Activated CD4-positive, CD25-positive, alpha-beta regulatory T cell treated with anti-CD3 and anti-CD28 coated beads, Interleukin-2, amount 50 U/mL, for 72 hours (primary cell): Measurements from ENCODE around the gene ABCD1.
"Not testable (repeated sequence)": the region's sequence is repeated elsewhere in the genome, so short reads cannot be mapped to it uniquely, and the experiment has no call there.

Experiments used
- DNase-seq: peaks from one replicate; pipeline ENCODE4 v3.0.0; 2021

Gene ABCD1

GRCh38 chrX:153736071-153736820 lies 11.6 kb downstream of the ABCD1 start:
- no peak for DNase-seq

GRCh38 chrX:153736871-153737441 lies 12.3 kb downstream of the ABCD1 start:
- DNase-seq: no peak

GRCh38 chrX:153738056-153738605 lies 13.5 kb downstream of the ABCD1 start:
- no peak for DNase-seq

GRCh38 chrX:153739754-153740486 lies 15.3 kb downstream of the ABCD1 start:
- no peak for DNase-seq

- DNase-seq: no peak
These were observed 16.1 kb downstream of the ABCD1 start for GRCh38 chrX:153740631-153741222.

GRCh38 chrX:153741446-153741845 lies 16.8 kb downstream of the ABCD1 start:
- no peak for DNase-seq

- not testable (repeated sequence) for DNase-seq
These were observed 17.5 kb downstream of the ABCD1 start for GRCh38 chrX:153742111-153742510.

- not testable (repeated sequence) for DNase-seq
These were observed 18.3 kb downstream of the ABCD1 start for GRCh38 chrX:153742796-153743467.

- DNase-seq: not testable (repeated sequence)
These were observed 19.0 kb downstream of the ABCD1 start for GRCh38 chrX:153743468-153744209.

- DNase-seq: no peak
These were observed 19.8 kb downstream of the ABCD1 start for GRCh38 chrX:153744210-153745066.

- not testable (repeated sequence) for DNase-seq
These were observed 20.4 kb downstream of the ABCD1 start for GRCh38 chrX:153745067-153745433.

GRCh38 chrX:153746359-153746758 lies 21.7 kb downstream of the ABCD1 start:
- DNase-seq: no peak

GRCh38 chrX:153746991-153747390 lies 22.3 kb downstream of the ABCD1 start:
- not testable (repeated sequence) for DNase-seq

GRCh38 chrX:153749017-153749416 lies 24.4 kb downstream of the ABCD1 start:
- not testable (repeated sequence) for DNase-seq

- no peak for DNase-seq
These were observed 25.6 kb downstream of the ABCD1 start for GRCh38 chrX:153750127-153750774.

- no peak for DNase-seq
These were observed 30.5 kb downstream of the ABCD1 start for GRCh38 chrX:153755136-153755535.

- DNase-seq: no peak
These were observed 37.2 kb downstream of the ABCD1 start for GRCh38 chrX:153761863-153762262.

- no peak for DNase-seq
These were observed 38.0 kb downstream of the ABCD1 start for GRCh38 chrX:153762626-153763173.

GRCh38 chrX:153763298-153763932 lies 38.8 kb downstream of the ABCD1 start:
- peak; percentile 28 for DNase-seq
